ENCODE results near the gene TMEM255B. TPM values are rescaled to one million over a fixed set of nuclear protein-coding genes. Genes with fewer than 3 reads are reported as not detected.

Gene TMEM255B
- total RNA-seq, 1 experiment from 2014 or later, result 7.7 TPM

GRCh38 chr13:113770441-113770840 is 11.4 kb downstream of the TMEM255B start:
- intact Hi-C loops (cut with micrococcal nuclease), result no loop called here
- no TSS peak for BruUV-seq (replicated peaks)
- DNase-seq (ENCODE audit: low read depth, low spot score), result no peak
- Histone ChIP-seq H3K4me2 (ENCODE audit: low read length) (no peak overlapping the region), H3K27me3 (ENCODE audit: insufficient read depth, low read length) (no peaks in the 10 kb centered on the region), H3K9ac (ENCODE audit: low read length) (no peak overlapping the region), H3K9me2 (ENCODE audit: insufficient read depth) (no peaks in the 10 kb centered on the region), H2AFZ (ENCODE audit: low read depth, low read length, poor library complexity, severe bottlenecking) (no peak overlapping the region), H3K9me3 (ENCODE audit: control insufficient read depth in 1 of 2, insufficient read depth in 1 of 2, low read depth in 1 of 2, low read length in 2 of 2) (no peaks in the 10 kb centered on the region), H3K4me3 (replicated peaks in 1 of 2; ENCODE audit: low read depth in 1 of 2, low read length in 2 of 2) (no peak overlapping the region), H3K79me2 (ENCODE audit: insufficient read depth, low read length) (no peaks in the 10 kb centered on the region), H3K36me3 (ENCODE audit: control insufficient read depth in 1 of 2, insufficient read depth in 2 of 2, low read length in 2 of 2) (no peaks in the 10 kb centered on the region), H3K27ac (ENCODE audit: low read depth, low read length) (no peak overlapping the region), H4K20me1 (ENCODE audit: insufficient read depth) (no peaks in the 10 kb centered on the region), H3K4me1 (ENCODE audit: control insufficient read depth in 1 of 2, insufficient read depth in 2 of 2, low read length in 2 of 2) (peaks cover 0 to 8% of the 10 kb centered on the region in 2 experiments; a peak in 2 of 4 replicates)
- TF ChIP-seq ZNF274 (IDR thresholded peaks at IDR 0.05; ENCODE audit: low read depth, low read length) (no peak), CTCF (IDR thresholded peaks at IDR 0.05 in 2 of 3, conservative IDR thresholded peaks at IDR 0.05 in 1 of 3; ENCODE audit: borderline replicate concordance in 1 of 3, insufficient read depth in 1 of 3, low read depth in 2 of 3, low read length in 2 of 3) (no peak), SIN3A (IDR thresholded peaks at IDR 0.05; ENCODE audit: low read depth) (no peak), TCF7L2 (IDR thresholded peaks at IDR 0.05; ENCODE audit: borderline replicate concordance, extremely low read depth, insufficient read depth, insufficient read length) (no peak), SRF (IDR thresholded peaks at IDR 0.05; ENCODE audit: low read depth) (no peak), ZBTB33 (IDR thresholded peaks at IDR 0.05; ENCODE audit: extremely low read depth, insufficient replicate concordance, low read length) (no peak)
- RAD21 ChIA-PET (ENCODE audit: low non-redundant PET in 1 of 2, low total read pairs in 2 of 2, uncharacterized antibody in 2 of 2, unreplicated experiment in 2 of 2), result no interaction called here
- ATAC-seq, result no peak
- POLR2A ChIA-PET, result no interaction called here
- CTCF ChIA-PET, result no interaction called here
